NCI-H82 treated with DMSO at 0.1 percent for 48 hours (cell line): ENCODE measurements around the gene DNAJC22.
"Not testable (repeated sequence)": the region's sequence is repeated elsewhere in the genome, so short reads cannot be mapped to it uniquely, and the experiment has no call there.

Experiments used
- DNase-seq: peaks from one replicate; lab custom pipeline; 2025; ENCODE audit not compliant: unreplicated experiment; lab: John Stamatoyannopoulos, UW

The DNAJC22 gene

GRCh38 chr12:49367381-49368239 is 20.9 kb downstream of the DNAJC22 start, which contains the start of gene SPATS2:
SPATS2 (plus strand) TSS chr12:49367462; CDS start chr12:49461013, 93,551 bp downstream.
- DNase-seq, result no peak

DNA sequence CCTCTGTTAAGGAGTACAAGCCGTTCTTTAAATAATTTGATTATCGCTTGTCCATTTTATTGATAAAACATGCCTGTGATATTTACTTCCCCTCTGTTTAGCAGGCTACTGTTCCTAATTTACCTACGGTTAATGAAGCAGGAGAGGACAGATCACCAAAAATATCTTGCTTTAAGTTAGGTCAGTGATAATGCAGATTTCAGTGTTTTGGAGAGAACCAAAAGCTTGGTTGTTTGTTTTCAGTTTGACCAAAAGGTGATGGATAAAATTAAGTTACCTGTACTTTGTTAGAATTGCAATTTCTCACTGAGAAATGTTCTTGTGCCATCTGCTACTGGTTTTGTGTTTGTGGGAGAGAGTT is 21.5 kb downstream of the DNAJC22 start:
- no peak for DNase-seq

DNA sequence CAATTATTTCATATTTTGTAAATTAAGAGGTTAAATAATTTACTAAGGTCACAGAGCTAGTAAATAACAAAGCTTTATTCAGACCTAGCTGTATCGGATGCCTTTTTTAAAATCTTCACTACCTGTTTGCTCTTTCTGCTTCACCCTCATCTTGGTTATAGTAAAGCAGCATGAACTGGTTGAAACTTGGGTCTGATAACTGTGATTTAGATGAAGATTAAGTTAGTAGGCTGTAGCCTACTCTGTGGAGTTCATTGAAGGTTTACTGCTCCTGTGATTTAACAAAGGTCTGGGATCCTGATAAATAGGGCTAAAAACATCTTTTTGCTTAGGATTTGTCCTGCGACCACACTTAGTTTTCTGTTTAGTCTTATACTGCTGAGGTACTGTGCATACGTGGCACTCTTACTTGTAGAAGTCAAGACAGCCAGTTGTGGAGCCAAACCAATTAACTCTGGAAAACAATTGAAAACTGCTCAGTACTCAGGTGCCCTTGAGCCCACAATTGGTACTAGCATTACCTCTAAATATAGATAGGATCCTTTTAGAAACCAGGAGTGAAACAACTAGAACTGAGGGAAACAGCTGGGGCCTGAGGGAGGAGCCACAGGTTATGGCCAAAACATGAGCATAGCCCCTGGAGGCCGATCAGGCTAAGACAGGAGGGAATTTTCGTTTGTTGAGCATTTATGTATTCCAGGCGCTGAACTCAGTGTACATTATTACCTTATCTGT is 22.9 kb downstream of the DNAJC22 start:
- DNase-seq, result peak; percentile 34

DNA sequence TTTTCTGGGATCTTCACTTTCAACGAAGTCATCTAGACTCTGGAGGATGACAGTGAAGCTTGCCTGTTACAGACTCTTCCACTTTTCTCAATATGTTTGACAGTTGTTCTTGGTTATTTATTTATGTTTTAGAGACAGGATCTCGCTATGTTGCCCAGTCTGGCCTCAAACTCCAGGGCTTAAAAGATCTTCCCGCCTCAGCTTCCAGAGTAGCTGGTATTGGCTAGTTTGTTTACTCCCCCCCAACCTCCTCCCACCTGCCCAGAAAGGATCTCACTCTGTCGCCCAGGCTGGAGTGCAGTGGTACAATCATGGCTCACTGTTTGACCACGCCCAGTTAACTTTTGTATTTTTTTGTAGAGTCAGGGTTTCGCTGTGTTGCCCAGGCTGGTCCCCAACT is 23.9 kb downstream of the DNAJC22 start:
- DNase-seq, result no peak

GRCh38 chr12:49375406-49375805 is 28.7 kb downstream of the DNAJC22 start:
- no peak for DNase-seq

DNA sequence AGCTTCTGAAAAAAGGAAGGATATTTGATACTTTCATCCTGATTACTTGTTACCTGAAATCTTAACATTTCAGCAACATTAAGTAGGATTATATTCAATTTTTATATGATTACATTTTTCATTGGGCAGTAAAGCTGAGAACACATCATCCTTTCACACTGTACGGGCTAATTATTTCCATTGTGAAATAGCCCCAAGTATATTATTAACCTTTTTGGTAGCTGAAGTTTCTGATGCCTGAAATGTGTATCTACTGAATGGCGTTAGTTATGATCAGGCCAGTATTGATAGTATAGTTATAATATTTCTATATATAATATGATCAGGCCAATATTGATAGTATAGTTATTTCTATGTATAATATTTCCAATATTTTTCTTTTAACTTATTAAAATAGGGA is 30.7 kb downstream of the DNAJC22 start:
- no peak for DNase-seq

DNA sequence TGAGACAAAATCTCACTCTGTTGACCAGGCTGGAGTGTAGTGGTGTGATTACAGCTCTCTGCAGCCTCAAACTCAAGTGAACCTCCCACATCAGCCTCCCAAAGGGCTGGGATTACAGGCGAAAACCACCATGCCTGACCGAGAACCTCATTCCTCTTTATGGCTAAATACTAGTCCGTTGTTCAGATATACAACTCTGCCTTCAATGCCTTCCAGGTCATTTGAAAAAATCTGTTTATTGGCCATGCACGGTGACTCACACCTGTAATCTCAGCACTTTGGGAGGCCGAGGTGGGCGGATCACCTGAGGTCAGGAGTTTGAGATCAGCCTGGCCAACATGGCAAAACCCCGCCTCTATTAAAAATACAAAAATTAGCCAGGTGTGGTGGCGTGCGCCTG is 33.5 kb downstream of the DNAJC22 start:
- not testable (repeated sequence) for DNase-seq

GRCh38 chr12:49388682-49389386 is 42.1 kb downstream of the DNAJC22 start:
- DNase-seq, result no peak

- DNase-seq, result no peak
Observed at GRCh38 chr12:49389387-49389703, 42.7 kb downstream of the DNAJC22 start.

DNA sequence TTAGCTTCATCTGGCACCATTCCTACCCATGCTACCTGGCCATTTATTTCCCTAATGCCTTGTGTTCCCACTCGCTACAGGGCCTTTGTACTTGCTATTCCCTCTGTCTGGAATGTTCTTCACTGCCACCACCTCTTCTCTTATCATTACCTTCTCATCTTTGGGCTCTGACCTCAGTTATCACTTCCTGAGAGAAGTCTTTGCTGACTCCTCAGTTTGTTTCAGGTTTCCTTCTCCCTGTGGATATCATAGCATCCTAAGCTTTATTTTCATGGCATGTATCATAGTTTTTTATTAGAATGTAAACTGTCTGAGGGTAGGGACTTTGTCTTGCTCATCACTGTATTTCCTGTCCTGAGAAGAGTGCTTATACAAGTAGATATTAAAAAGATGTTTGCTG is 50.3 kb downstream of the DNAJC22 start:
- DNase-seq, result no peak

DNA sequence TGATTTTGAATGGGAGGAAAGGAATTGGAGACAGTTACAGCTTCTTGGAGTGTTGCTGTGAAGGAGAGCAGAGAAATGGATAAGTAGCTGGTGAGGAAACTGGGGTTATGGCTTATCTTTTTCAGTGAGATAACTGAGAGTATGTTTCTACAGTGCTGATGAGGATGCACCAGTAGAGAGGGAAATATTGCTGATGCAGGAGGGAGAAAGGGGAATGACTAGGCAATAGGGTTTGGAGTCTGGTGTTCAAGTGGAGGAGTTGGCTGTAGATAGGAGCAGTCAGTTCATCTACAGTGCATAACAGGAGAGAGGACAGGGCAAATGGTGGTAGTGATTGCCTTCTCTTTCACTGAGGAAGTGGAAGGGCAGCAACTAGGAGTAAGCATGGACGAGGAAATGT is 53.6 kb downstream of the DNAJC22 start:
- DNase-seq, result no peak
